Gastrocnemius medialis (tissue), 4 donors: Measurements from ENCODE around the gene HLX.

Experiments used
- CTCF ChIP-seq, 5 experiments: fragments of 450-650 bp in 3 of 5; fragments of 200-600 bp in 2 of 5; sonication (generic) in 2 of 5; IDR thresholded peaks in 4 of 5; conservative IDR thresholded peaks in 1 of 5; 1 replicate in 4 of 5; 2 replicates in 1 of 5; pipeline ENCODE4 v1.5.1; 2016 to 2019; ENCODE audit warnings: antibody characterized with exemption in 5 of 5, mild to moderate bottlenecking in 3 of 5, moderate library complexity in 3 of 5
- POLR2A ChIP-seq, 2 donors: fragments of 450-650 bp; IDR thresholded peaks; one replicate each; pipeline ENCODE4 v1.6.1; 2017; ENCODE audit warnings: antibody characterized with exemption in 2 of 2, mild to moderate bottlenecking in 2 of 2, moderate library complexity in 2 of 2

GRCh38 chr1:220841293-220841692, 38.0 kb upstream of the HLX start:
- TF ChIP-seq CTCF (IDR thresholded peaks at IDR 0.05 in 4 of 5, conservative IDR thresholded peaks at IDR 0.05 in 1 of 5) (no peak), POLR2A (IDR thresholded peaks at IDR 0.05) (no peak)
